Gastrocnemius medialis (tissue), 4 donors: ENCODE results near the gene HCRT. TPM values are rescaled to one million over a fixed set of nuclear protein-coding genes. Genes with fewer than 3 reads are reported as not detected.
"Not testable (repeated sequence)": the region's sequence is repeated elsewhere in the genome, so short reads cannot be mapped to it uniquely, and the experiment has no call there.

Source experiments
- ATAC-seq, 2 donors: fragments of 150-250 bp; one replicate each; pipeline ENCODE4 v1.9.1; 2016
- DNase-seq, 2 donors: peaks; one replicate each; pipeline ENCODE4 v3.0.0-alpha.2; 2019
- H3K27ac ChIP-seq, 4 donors: fragments of 200-600 bp; sonication (generic); 1 replicate in 1 of 4; 2 replicates in 3 of 4; pipeline ENCODE4 v1.5.1; 2016 to 2018; ENCODE audit warnings: mild to moderate bottlenecking in 2 of 4, moderate library complexity in 1 of 4
- H3K27me3 ChIP-seq, 3 donors: fragments of 200-600 bp; sonication (generic) in 2 of 3; 1 replicate in 1 of 3; 2 replicates in 2 of 3; pipeline versions ENCODE4 v1.5.1 to v1.6.0; 2016 to 2019; ENCODE audit warnings: mild to moderate bottlenecking in 1 of 3, moderate library complexity in 1 of 3
- H3K36me3 ChIP-seq, 2 donors: fragments of 200-600 bp; sonication (generic) in 1 of 2; one replicate each; pipeline ENCODE4 v1.5.1; 2017 to 2018
- H3K4me1 ChIP-seq, 2 donors: fragments of 200-600 bp; sonication (generic) in 1 of 2; one replicate each; pipeline ENCODE4 v1.5.1; 2016 to 2017; ENCODE audit warnings: mild to moderate bottlenecking in 2 of 2
- H3K4me3 ChIP-seq, 4 donors: fragments of 200-600 bp; sonication (generic) in 3 of 4; 1 replicate in 1 of 4; 2 replicates in 3 of 4; pipeline ENCODE4 v1.5.1; 2016 to 2019; ENCODE audit warnings: mild to moderate bottlenecking in 2 of 4
- H3K9me3 ChIP-seq, 3 donors: fragments of 200-600 bp; sonication (generic) in 2 of 3; 1 replicate in 1 of 3; 2 replicates in 2 of 3; pipeline ENCODE4 v1.5.1; 2016 to 2019
- POLR2A ChIP-seq, 2 donors: fragments of 450-650 bp; IDR thresholded peaks; one replicate each; pipeline ENCODE4 v1.6.1; 2017; ENCODE audit warnings: antibody characterized with exemption in 2 of 2, mild to moderate bottlenecking in 2 of 2, moderate library complexity in 2 of 2
- in situ Hi-C, 4 donors: fragments of 200-750 bp; cut with MboI; loops; one replicate each; pipeline versions ENCODE4 v1.15.0 to v1.8.0; 2017; ENCODE audit warnings: low sequenced_read_pairs in 4 of 4
- intact Hi-C: fragments of 100-400 bp; cut with DNase I; formaldehyde crosslinking; loops from one replicate; pipeline ENCODE4 v1.15.1; 2023; ENCODE audit warnings: low total_unique reads
- total RNA-seq, 4 donors: library from RNA; depleted of rRNA; stranded (reverse); fragments of >200 nt; gene quantifications; one replicate each; pipeline versions ENCODE4 v1.1.0 to v1.2.3, GENCODE V29; 2016
- TF ChIP-seq, protein P1 (sequence below), 5 experiments: fragments of 450-650 bp in 3 of 5; fragments of 200-600 bp in 2 of 5; sonication (generic) in 2 of 5; IDR thresholded peaks in 4 of 5; conservative IDR thresholded peaks in 1 of 5; 1 replicate in 4 of 5; 2 replicates in 1 of 5; pipeline ENCODE4 v1.5.1; 2016 to 2019; ENCODE audit warnings: antibody characterized with exemption in 5 of 5, mild to moderate bottlenecking in 3 of 5, moderate library complexity in 3 of 5

HCRT gene
- total RNA-seq, 4 donors from 2014 or later: not detected

DNA sequence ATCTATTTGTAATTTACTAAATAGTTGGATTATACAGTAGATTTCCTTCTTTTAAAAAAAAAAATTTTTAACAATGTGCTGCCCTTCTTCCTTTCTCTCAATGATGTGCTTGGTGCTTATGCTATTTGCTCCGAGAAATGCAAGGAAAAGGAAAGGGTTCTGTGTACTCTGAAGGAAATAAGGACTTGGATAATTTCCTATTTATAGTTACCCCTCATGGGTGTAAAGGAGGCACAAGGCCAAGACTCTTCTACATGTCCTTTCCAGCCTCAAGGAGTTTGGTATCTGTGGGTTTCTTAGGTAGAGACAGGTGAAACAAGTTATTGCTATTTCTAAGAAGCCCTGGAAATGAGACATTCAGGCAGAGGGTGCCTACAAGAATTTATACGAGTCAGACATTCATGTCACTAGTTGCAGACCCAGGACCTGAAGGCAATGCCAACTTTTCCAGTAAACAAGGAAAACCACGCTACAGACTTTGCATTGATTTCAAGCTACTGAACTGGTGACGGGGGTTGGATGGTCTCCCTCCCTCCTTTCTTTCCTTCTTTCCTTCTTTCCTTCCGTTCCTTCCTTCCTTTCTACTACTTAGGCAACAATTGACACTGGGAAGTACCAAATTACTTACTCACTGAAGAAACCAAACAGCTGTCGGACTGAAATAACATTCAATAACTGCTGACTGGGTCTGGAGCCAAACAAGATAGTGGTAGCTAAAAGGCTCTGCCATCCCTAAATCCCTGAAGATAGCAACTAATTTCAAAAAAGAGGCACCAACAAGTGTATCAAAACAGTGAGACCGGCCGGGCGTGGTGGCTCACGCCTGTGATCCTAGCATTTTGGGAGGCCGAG lies 42.8 kb upstream of the HCRT start:
- intact Hi-C loops (loop anchor here (1.0 kb wide), 1 partner anchor 178 kb away; no protein-coding TSS in a partner anchor), in situ Hi-C loops (no loop called here)
- no peaks in the 10 kb centered on the region for H3K27me3 ChIP-seq
- H3K36me3 ChIP-seq: peaks cover 0 to 16% of the 10 kb centered on the region in 2 donors
- peak; percentile 92 to 93 for ATAC-seq
- no peaks in the 10 kb centered on the region for H3K9me3 ChIP-seq
- H3K4me3 ChIP-seq: peak overlapping the region in 3 of 4 donors; percentile 3 to 11 (median 7)
- no peak for TF ChIP-seq POLR2A (IDR thresholded peaks at IDR 0.05)
- TF ChIP-seq, protein P1, sequence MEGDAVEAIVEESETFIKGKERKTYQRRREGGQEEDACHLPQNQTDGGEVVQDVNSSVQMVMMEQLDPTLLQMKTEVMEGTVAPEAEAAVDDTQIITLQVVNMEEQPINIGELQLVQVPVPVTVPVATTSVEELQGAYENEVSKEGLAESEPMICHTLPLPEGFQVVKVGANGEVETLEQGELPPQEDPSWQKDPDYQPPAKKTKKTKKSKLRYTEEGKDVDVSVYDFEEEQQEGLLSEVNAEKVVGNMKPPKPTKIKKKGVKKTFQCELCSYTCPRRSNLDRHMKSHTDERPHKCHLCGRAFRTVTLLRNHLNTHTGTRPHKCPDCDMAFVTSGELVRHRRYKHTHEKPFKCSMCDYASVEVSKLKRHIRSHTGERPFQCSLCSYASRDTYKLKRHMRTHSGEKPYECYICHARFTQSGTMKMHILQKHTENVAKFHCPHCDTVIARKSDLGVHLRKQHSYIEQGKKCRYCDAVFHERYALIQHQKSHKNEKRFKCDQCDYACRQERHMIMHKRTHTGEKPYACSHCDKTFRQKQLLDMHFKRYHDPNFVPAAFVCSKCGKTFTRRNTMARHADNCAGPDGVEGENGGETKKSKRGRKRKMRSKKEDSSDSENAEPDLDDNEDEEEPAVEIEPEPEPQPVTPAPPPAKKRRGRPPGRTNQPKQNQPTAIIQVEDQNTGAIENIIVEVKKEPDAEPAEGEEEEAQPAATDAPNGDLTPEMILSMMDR (IDR thresholded peaks at IDR 0.05 in 4 of 5, conservative IDR thresholded peaks at IDR 0.05 in 1 of 5): no peak
- peak overlapping the region; percentile 81 to 88 (median 84) for H3K27ac ChIP-seq
- H3K4me1 ChIP-seq: peaks cover 33 to 39% of the 10 kb centered on the region in 2 donors
- DNase-seq: peak; percentile 34

- Histone ChIP-seq H3K27ac (no peak overlapping the region), H3K4me1 (peaks cover 29 to 33% of the 10 kb centered on the region in 2 donors), H3K36me3 (peaks cover 0 to 26% of the 10 kb centered on the region in 2 donors), H3K4me3 (no peak overlapping the region), H3K9me3 (no peaks in the 10 kb centered on the region), H3K27me3 (no peaks in the 10 kb centered on the region)
- DNase-seq (no peak), ATAC-seq (no peak)
- TF ChIP-seq, protein P1 (IDR thresholded peaks at IDR 0.05 in 4 of 5, conservative IDR thresholded peaks at IDR 0.05 in 1 of 5): no peak
- no peak for TF ChIP-seq POLR2A (IDR thresholded peaks at IDR 0.05)
- in situ Hi-C loops (no loop called here), intact Hi-C loops (no loop called here)
Measured at GRCh38 chr17:42225646-42226045, 40.4 kb upstream of the HCRT start.

DNA sequence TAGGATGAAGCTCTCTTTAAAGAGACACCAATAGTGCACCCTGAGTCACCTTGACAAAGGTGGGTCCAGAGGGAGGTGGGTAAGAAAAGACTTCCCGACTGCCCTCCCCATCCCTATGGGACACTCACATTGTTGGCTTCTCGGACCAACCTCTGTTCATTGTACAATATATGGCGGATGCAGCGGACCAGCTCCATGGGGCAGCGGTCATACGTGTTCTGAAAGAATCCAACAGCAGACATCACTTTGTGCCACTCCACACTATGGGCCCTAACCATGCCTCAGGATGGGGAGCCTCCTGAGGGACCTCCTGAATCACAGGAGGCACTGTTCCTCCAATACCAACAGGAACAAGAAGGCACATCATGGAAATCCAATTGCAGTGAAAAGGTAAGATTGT lies 39.4 kb upstream of the HCRT start:
- no peak for DNase-seq
- peaks cover 25 to 26% of the 10 kb centered on the region in 2 donors for H3K4me1 ChIP-seq
- peaks cover 0 to 26% of the 10 kb centered on the region in 2 donors for H3K36me3 ChIP-seq
- TF ChIP-seq, protein P1 (IDR thresholded peaks at IDR 0.05 in 4 of 5, conservative IDR thresholded peaks at IDR 0.05 in 1 of 5): no peak
- no peak for TF ChIP-seq POLR2A (IDR thresholded peaks at IDR 0.05)
- in situ Hi-C loops (no loop called here), intact Hi-C loops (no loop called here)
- H3K4me3 ChIP-seq: no peak overlapping the region
- H3K27me3 ChIP-seq: no peaks in the 10 kb centered on the region
- no peak for ATAC-seq
- no peaks in the 10 kb centered on the region for H3K9me3 ChIP-seq
- no peak overlapping the region for H3K27ac ChIP-seq

DNA sequence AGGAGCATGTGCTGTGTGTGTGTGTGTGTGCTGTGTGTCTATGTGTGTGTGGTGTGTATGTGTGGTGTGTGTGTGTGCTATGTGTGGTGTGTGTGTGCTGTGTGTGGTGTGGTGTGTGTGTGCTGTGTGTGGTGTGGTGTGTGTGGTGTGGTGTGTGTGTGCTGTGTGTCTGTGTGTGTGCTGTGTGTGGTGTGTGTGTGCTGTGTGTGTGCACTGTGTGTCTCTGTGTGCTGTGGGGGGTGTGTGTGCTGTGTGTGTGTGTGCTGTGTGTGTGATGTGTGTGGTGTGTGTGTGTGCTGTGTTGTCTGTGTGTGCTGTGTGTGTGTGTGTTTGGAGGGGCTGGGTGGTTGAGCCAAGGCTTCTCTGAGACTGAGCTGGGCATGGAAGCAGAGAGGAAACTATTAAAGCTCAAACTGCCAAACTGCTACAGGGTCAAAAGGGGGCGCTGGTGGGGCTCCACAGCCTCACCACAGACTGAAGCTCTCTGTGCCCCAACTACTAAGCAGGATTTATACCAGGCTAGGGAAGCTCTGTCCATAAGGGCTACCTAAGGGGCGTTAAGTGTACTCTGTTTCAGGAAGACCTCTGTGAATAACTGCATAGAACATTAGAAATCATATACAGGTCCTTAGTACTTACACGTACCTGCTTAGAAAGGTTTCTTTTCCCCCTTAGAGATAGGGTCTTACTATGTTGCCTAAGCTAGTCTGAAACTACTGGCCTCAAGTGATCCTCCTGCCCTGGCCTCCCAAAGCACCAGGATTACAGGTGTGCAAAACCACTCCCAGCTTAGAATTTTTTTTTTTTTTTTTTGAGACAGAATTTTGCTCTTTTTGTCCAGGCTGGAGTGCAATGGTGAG lies 36.9 kb upstream of the HCRT start:
- H3K27ac ChIP-seq: no peak overlapping the region
- H3K4me1 ChIP-seq: peaks cover under 1 to 7% of the 10 kb centered on the region in 2 donors
- TF ChIP-seq, protein P1 (IDR thresholded peaks at IDR 0.05 in 4 of 5, conservative IDR thresholded peaks at IDR 0.05 in 1 of 5): peak; percentile 27 to 65 (median 37)
- no peak for TF ChIP-seq POLR2A (IDR thresholded peaks at IDR 0.05)
- no peak overlapping the region for H3K4me3 ChIP-seq
- peaks cover 0 to 40% of the 10 kb centered on the region in 2 donors for H3K36me3 ChIP-seq
- H3K27me3 ChIP-seq: no peaks in the 10 kb centered on the region
- intact Hi-C loops (no loop called here), in situ Hi-C loops (no loop called here)
- peak in 1 of 2 donors; percentile 40 for DNase-seq
- no peaks in the 10 kb centered on the region for H3K9me3 ChIP-seq
- peak; percentile 46 to 75 for ATAC-seq

DNA sequence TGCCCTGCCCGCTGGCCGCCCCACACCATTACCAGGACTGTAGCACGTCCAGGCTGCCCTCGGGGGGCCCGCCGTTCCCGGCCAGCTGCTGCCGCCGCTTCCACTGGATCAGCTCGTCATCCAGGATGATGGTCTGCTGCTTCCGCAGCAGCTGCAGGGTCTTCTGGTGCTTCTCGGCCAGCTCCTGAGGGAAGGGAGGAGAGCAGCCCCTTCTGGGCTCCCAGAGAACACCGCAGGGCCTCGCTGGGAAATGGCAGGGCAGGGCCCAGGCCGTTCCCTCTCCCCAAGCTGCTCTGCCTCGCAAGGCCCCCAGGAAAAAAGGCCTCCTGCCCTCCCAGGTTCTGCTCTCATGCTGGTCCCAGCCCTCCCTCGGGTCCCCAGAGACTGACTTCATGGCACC lies 34.0 kb upstream of the HCRT start:
- H3K9me3 ChIP-seq, H3K27ac ChIP-seq, H3K27me3 ChIP-seq, in situ Hi-C loops, ATAC-seq, H3K4me1 ChIP-seq, DNase-seq, intact Hi-C loops, H3K4me3 ChIP-seq: not testable (repeated sequence)
- peaks cover 2 to 61% of the 10 kb centered on the region in 2 donors for H3K36me3 ChIP-seq
